Measurements from ENCODE around the gene COX14. TPM values are rescaled to one million over a fixed set of nuclear protein-coding genes. Genes with fewer than 3 reads are reported as not detected.
"Not testable (repeated sequence)": the region's sequence is repeated elsewhere in the genome, so short reads cannot be mapped to it uniquely, and the experiment has no call there.

The COX14 gene
- polyA plus RNA-seq, 4 donors: 35.6 to 54.2 (median 52.2) TPM

DNA sequence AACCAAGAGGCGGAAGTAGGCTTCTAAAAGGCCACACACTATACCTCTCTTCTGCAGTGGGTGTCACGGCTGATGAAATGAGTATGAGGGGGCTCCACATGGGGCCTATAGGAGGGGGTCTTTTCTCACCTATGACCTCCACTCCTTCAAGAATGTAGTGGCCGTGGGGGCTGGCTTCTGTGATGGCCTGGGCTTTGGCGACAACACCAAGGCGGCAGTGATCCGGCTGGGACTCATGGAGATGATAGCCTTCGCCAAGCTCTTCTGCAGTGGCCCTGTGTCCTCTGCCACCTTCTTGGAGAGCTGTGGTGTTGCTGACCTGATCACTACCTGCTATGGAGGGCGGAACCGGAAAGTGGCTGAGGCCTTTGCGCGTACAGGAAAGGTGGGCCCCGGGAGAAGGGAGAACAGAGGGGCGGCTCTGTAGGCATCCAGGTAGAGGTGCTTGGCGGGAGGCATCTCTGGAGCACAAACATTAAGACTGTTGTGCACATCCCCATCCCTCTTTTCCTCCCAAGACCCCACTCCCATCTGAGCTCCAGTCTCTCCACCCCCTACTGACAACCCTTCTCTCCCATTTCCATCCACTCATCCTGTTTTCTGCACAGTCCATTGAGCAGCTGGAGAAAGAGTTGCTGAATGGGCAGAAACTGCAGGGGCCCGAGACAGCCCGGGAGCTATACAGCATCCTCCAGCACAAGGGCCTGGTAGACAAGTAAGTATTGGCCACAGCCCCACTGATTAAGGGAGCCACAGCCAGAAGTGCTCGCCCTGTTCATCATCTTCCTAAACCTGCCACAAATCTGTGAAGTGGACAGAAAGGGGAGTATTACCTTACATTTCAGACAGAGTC is 4.4 kb upstream of the COX14 start:
- DNase-seq (ENCODE audit: low read depth in 4 of 4, low spot score in 3 of 4): no peak

DNA sequence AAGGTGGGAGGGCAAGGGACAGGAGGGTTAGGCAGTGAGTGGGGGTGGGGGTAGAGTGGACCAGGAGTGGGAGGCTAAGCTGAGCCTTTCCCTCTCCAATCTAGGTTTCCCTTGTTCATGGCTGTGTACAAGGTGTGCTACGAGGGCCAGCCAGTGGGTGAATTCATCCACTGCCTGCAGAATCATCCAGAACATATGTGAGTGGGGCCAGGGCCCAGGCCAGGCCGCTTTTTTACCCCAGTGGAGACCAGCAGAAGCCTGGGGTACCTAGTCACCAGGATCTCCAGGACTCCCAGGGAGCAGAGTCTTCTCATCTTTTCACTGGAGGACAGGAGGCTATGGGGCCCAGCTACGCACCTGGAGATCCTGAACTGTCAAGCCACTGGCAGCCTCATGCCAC is 2.7 kb upstream of the COX14 start:
- no peak for DNase-seq (ENCODE audit: low read depth in 4 of 4, low spot score in 3 of 4)

DNA sequence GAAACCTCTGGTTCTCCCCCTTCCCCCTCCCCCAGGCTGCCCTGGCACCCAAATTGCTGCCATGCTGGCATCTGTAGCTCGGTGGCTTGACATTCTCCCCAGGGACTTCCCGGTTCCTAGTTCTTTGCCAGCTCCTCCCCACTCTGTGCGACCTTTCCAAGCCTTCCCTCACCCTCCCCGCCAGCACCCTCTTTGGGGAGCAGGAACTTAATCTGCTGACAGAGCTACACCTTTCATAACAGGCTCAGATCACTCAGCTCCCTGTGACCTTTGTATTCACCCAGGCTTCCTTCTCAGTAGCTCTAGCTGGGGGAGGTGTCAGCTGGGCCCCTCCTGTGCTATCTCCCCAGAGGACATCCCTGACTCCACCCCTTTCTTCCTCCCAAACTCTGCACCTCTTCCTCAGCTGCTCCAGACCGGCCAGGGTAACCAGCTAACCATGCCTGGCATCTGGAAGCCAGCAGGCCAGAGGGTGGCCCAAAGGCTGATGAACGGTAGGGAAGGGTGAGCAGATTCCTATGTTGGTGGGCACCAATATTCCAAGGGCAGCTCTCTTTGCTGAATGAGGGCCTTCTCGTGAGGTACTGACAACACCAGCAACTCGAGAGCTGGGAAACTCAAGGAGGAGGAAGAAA is 1.8 kb upstream of the COX14 start:
- DNase-seq (ENCODE audit: low read depth in 4 of 4, low spot score in 3 of 4): no peak

DNA sequence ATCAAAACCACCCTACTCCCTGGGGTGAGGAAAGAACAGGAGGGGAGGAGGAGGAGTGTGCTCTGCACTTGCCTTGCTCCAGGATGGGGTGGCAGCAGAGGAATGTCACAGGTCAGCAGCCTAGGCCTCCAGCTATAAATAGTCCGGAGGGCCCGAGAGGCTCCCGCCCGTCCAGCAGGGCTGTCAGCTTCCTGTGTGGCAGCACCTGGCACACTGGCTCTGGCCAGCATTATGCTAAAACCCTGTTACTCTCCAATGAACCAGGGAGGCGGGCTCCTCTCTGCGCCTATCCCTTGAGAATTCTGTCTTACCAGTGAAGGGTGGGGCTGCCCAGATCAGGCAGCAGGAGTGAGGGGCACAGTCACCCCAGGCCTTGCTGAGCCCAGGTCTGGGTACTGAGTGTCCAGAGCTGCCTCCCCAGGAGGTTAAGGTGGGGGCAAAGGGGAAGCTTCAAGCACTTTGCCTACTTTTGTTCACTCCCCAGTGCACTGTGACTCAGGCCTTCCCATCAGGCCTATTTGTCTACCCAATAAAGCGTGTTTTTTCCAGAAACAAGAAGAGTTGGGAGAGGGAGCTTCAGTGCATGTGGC is 1.2 kb upstream of the COX14 start:
- DNase-seq (ENCODE audit: low read depth in 4 of 4, low spot score in 3 of 4): peak in 3 of 4 donors; percentile 58 to 83 (median 61)

DNA sequence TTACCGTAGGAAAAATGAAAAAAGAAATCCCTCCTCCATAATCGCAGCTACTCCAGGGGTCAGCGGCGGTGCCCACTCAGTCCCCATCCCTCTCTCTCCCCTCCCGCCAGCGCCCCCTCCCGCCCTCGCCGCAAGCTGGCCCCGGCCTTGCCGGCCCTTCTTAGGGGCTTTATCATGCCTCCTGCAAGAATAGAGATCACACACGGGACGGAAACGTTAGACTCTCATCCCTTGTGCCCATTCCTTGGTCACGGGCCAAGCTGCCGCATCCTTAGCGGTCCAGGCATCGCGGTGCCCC is 692 bp upstream of the COX14 start:
- no peak for DNase-seq (ENCODE audit: low read depth in 4 of 4, low spot score in 3 of 4)

DNA sequence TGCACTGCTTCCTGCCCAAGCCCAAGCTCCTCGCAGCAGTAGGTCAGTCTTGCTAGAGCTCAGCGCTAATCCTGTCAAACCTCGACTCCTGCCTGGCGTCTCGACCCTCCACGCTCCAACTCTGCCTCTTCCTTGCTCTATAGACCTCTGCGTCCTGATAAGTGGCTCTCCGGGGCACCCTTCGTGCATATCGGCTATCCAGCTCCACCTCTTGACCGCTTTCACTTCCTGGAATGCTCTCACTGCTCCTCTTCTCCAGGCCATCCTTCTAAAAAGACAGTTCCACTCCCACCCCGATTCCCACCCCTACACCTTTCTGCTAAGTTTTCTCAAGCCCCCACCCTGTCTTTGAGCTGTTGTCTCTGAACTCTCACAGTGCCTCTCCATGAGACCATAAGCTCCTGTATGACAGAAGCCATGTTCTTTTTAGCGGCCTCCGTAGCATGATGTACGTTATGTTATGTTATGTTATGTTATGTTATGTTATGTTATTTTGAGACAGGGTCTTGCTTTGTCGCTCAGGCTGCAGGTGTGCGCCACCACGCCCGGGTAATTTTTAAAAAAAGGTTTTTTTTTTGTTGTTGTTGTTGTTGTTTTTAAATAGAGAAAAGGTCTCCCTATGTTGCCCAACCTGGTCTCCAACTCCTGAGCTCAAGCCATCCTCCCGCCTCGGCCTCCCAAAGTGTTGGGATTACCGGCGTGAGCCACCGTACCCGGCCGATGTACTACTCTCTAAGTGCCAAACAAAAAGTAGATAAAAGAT is 601 bp downstream of the COX14 start:
- no peak for DNase-seq (ENCODE audit: low read depth in 4 of 4, low spot score in 3 of 4)

DNA sequence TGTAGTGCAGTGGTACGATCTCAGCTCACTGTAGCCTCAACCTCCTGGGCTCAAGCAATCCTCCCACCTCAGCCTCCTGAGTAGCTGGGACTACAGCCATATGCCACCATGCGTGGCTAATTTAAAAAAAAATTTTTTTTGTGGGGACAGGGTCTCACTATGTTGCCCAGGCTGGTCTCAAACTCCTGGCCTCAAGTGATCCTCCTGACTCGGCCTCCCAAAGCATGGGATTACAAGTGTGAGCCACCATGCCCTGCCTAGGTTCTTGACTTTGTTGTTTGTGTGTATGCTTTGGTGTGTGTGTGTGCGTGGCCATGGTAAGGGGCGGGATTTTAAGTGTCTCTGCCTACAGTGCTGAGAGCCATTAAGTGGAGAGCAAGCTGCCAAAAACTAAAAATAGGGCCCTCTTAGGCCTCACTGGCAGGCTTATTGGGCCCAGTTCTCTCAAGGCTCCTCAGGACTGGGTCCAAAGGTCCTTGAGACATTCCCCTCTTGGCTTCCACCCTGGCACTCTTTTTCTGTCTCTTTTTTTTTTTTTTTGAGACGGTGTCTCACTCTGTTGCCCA is 5.1 kb downstream of the COX14 start:
- DNase-seq (ENCODE audit: low read depth in 4 of 4, low spot score in 3 of 4): no peak

DNA sequence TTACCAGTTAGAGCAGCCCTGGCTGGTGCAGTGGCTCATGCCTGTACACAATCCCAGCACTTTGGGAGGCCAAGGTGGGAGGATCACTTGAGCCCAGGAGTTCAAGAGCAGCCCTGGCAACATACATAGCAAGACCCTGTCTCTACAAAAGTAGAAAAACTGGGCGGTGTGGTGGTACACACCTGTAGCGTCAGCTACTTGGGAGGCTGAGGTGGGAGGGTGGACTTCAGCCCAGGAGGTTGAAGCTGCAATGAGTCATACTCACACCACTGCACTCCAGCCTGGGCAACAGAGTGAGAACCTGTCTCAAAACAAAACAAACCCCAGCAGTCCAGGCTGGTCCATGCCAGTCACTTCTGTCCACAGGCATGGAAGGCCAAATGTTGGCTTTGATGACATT is 7.4 kb downstream of the COX14 start:
- DNase-seq (ENCODE audit: low read depth in 4 of 4, low spot score in 3 of 4): no peak

DNA sequence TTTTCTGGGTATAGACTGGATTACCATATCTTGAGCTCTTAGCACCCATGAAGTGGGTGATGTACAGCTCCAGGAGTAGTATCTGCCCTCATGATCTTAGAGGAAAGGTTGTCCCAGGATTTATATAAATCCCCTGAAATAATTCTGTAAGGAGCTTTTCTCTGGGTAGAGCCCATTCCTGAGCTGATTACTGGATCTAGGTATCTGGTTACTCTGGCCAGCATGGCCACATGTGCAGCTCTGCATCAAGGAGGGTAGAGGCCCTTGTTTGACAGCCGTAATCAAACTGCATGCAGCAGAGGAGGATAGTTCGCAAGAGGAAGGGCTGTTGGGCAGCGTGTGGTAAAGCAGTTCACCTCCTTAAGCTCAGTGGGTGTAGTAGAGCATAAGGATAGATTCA is 8.5 kb downstream of the COX14 start:
- DNase-seq (ENCODE audit: low read depth in 4 of 4, low spot score in 3 of 4): no peak

DNA sequence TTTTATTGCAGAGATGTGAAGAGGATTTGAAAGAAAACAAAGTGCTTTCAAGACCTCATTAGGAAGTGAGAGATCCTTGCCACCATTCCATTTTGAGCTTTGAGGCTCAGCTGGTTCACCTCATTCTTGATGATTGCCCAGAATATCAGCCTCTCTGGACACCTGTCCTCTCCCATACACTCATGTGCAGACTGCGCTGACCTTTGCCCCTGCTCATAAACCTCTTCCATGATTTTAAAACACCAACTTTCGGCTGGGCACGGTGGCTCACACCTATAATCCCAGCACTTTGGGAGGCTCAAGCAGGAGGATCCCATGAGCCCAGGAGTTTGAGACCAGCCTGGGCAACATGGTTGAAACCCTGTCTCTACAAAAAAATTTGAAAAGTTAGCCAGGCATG is 8.9 kb downstream of the COX14 start:
- no peak for DNase-seq (ENCODE audit: low read depth in 4 of 4, low spot score in 3 of 4)

DNA sequence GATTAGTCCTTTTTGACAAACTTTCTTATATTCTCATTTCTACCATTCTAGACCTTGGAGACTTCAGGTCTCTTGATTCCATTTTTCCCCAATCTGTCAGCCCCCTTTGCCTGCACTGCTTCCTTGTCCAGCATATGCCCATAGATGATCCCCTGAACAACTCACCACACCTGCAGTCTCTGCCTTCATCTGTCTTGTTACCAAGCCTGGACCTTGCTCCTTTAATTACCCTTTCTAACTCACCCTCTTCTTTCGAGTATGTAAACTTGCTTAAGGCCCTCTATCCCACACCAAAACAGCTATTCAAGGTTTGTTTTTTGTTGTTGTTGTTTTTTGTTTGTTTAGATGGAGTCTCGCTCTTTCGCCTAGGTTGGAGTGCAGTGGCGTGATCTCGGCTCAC is 9.6 kb downstream of the COX14 start:
- no peak for DNase-seq (ENCODE audit: low read depth in 4 of 4, low spot score in 3 of 4)

DNA sequence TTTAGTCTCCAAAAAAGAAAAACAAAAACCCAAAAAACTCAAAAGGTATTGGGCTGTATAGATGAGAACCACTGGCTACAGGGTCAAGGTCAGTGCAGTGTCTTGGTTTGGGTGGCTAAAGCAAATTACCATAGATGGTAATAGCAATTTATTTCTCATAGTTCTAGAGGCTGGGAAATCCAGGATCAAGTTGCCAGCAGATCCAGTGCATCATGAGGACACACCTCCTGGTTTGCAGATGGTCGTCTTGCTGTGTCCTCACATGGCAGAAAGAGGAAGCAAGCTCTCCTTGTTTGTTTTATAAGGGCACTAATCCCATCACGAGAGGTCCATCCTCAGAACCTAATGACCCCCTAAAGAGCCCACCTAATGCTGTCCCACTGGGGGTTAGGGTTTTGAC is 11.2 kb downstream of the COX14 start:
- DNase-seq (ENCODE audit: low read depth in 4 of 4, low spot score in 3 of 4): no peak

DNA sequence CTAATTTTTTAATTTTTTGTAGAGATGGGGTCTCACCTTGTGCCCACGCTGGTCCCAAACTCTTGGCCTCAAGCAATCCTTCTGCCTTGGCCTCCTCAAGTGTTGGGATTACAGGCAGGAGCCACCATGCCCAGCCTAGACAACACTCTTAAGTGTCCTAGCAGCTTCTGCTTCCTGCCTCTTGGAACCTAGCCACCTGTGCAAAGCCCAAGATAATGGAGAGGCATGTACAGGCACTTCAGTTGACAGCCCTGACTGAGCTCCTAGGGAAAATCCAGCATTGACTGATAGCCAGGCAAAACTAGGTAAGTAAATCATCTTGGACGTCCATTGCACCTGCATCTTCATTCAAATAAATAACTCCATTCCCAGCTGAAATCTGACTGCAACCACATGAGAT is 15.5 kb downstream of the COX14 start:
- DNase-seq (ENCODE audit: low read depth in 4 of 4, low spot score in 3 of 4): no peak

DNA sequence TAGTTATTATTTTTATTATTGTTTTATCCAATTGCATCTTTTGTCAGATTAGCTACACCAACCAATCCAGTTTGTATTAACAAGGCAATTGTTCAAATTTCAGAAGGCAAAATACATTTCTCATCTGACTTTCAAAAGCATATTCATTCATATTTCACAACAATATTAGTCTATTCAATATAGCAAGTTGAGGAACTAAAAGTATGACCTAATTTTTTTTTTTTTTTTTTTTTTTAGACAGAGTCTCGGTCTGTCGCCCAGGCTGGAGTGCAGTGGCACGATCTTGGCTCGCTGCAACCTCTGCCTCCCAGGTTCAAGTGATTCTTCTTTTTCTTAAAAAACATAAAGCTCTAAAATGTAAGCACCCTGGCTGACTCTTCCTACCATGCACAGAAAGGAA is 17.3 kb downstream of the COX14 start:
- no peak for DNase-seq (ENCODE audit: low read depth in 4 of 4, low spot score in 3 of 4)

DNA sequence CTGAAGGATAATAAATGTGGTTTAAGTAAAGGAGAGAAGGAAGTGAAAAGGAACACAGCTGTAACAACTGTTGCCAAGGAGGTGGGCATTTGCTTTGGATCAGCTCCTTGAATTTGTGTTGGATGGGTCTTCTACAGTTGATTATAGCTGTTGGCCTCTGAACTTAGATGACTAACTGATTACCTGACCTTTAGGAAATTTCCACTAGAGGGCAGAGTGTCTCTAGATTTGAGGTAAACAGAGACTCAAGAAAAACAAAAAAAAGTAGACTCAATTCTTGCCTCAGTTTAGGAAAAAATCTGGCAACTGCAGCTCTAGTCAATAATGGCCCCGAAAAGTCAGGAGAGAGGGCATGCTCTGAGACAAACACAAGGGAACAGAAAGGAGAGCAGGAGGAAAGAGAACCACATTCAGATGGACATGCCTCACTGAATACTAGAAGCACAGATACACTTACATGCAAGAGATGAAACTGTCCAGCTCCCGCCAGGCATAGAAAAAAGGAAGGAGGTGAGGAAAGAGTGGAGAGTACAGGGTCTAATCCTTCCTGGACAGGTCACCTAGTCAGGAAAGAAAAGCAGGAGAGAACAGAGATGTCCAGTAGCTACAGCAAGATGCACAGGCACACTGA is 20.6 kb downstream of the COX14 start:
- no peak for DNase-seq (ENCODE audit: low read depth in 4 of 4, low spot score in 3 of 4)

DNA sequence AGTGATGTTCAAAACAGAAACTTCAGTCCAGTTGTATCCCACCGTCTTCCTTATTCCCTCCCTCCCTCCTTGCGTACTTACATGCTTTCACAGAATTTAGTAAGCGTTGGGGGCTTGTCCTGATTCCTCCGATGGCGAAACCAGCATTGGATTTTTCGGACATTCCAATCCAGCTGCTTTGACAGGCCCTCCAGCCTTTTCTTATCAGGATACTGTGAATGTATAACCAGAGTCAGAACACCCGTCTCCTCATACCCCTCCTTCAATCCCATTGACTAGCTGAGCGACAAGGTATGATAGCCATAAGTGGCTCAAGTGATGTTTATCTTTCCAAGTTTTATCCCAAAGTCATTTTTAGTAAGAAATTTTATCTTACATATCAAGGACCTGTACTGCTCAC is 31.0 kb downstream of the COX14 start:
- DNase-seq (ENCODE audit: low read depth in 4 of 4, low spot score in 3 of 4): no peak

DNA sequence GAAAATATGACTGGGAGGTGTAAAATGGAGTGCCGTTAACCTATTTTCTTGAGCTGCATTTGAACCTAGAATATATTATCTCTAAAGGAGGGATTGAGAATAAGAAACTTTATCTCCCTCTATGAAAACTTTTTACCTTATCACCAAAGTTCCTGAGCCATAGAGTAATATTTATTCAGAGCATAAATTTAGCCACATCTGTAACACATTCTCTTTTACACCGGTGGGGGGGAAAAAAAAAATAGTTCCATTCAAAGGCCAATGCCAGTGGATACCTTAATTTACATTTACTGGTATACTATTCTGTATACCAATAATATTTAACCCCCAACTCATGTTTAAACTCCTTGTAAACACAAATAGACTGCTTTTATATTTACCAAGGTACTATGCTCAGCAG is 33.4 kb downstream of the COX14 start:
- DNase-seq (ENCODE audit: low read depth in 4 of 4, low spot score in 3 of 4): no peak

DNA sequence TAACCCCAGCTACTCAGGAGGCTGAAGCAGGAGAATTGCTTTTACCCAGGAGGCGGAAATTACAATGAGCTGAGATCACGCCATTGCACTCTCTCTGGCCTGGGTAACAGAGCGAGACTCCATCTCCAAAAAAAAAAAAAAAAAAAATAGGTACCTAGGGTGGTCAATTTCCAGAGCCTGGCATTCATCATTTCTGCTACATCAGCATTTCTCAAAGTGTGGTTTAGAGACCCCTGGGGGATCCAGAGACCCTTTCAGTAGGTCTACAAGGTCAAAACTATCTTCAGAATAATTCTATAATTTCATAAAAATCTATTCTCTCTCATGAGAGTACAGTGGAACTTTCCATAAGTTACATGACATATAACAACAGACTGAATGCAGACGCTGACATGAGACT is 35.2 kb downstream of the COX14 start:
- no peak for DNase-seq (ENCODE audit: low read depth in 4 of 4, low spot score in 3 of 4)

DNA sequence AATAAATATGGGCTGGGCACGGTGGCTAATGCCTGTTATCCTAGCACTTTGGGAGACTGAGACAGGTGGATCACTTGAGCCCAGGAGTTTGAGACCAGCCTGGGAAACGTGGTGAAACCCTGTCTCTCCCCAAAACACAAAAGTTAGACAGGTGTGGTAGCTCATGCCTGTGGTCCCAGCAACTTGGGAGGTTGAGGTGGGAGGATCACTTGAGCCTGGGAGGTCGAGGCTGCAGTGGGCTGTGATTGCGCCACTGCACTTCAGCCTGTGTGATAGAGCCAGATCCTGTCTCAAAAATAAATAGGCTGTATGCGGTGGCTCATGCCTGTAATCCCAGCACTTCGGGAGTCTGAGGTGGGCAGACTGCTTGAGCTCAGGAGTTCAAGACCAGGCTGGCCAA is 36.0 kb downstream of the COX14 start:
- not testable (repeated sequence) for DNase-seq (ENCODE audit: low read depth in 4 of 4, low spot score in 3 of 4)

DNA sequence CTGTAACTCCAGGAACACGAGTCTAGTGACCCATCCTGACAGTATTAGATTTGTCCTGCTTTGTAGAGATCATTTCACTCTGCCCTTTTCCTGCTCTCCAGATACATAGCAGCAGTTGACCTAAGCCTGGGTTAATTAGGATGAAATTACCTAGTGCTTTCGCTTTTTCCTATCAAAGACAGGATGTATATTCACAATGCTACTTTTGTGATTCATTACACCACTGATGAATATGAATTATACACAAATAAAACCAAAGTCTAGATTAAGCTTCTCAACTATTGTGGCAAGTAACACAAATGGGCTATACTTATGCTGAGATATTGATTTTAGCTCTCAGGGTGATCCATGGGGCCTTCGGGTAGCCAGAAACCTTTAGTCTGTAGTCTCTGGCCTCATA is 37.3 kb downstream of the COX14 start:
- no peak for DNase-seq (ENCODE audit: low read depth in 4 of 4, low spot score in 3 of 4)
